ENCODE results near the gene ZNF474.
A peak's percentile ranks its signal among the peaks of the same experiment; 100 is the strongest.

ZNF474 gene

GRCh38 chr5:122183098-122183787 lies 53.9 kb downstream of the ZNF474 start:
- peak; percentile 23 to 50 for DNase-seq

DNA sequence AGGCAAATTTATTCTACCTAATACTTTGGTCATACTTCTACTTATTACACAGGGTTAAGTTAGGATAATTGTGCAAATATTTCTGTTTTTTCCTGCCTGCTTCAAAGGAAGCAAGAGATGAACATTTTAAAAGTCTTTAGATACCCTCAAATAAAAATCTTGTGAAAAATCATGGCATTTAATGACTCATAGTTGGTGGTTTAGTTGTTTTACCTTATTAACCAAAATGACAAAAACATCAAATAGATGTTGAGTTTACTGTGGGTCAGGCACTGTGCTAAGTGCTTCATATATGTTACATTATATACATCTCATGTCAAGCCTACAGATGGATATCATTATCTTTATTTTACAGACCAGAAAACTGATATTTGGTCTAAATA lies 54.4 kb downstream of the ZNF474 start:
- no peak for DNase-seq

GRCh38 chr5:122184676-122185255 lies 55.4 kb downstream of the ZNF474 start:
- DNase-seq: no peak

GRCh38 chr5:122187426-122187825 lies 58.1 kb downstream of the ZNF474 start:
- no peak for DNase-seq

GRCh38 chr5:122190156-122190555 lies 60.8 kb downstream of the ZNF474 start:
- no peak for DNase-seq

- peak; percentile 51 to 88 for DNase-seq
These were observed 63.5 kb downstream of the ZNF474 start for GRCh38 chr5:122192497-122193496.

DNA sequence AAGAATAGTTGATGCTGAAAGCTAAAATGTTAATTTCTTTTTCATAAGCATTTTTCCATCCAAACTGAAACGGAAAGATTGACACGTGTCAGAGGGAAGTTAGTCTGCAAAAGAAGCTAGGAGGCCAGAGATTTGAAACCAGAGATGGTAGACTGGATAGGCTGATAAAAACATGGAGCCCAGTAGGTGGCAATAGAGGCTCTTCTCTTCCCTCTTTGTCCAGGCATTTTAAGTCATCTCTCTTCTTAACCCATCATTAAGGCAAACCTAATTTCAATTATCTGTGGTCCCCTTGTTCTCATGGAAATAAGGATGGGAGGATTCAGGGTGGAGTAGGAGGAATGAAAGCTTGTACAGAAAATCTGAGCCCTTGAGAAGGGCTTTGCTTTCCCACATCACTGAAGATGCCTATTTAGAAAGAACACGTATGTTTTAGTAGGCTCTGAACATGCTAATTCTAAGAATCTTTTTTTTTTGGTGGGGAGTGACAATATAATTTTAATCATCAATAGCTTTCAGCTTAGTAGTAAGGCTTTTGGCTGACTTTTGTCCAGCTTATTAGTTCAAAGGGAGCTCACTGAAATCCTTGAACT lies 66.6 kb downstream of the ZNF474 start:
- DNase-seq: peak; percentile 52 to 77

DNA sequence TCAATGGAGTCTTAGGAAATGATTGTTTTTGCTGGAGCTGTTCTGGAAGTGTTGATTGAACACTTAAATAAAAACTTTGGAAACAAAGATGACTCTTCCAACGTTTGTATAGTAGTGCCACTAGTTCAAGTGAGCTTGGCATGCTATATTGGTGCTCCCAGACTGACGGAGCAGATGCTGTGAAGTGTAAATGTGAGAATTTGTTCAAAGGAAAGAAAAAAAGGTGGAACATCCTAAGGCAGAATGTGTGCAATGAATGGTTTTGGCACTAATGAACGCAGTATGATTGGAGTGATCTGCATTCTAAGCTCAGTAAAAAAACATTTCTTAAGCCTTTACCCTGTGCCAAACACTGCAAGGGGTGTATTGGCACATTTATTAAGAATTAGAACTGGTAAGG lies 69.8 kb downstream of the ZNF474 start:
- DNase-seq: peak; percentile 41 to 62

GRCh38 chr5:122200450-122200849 lies 71.1 kb downstream of the ZNF474 start:
- DNase-seq: no peak

DNA sequence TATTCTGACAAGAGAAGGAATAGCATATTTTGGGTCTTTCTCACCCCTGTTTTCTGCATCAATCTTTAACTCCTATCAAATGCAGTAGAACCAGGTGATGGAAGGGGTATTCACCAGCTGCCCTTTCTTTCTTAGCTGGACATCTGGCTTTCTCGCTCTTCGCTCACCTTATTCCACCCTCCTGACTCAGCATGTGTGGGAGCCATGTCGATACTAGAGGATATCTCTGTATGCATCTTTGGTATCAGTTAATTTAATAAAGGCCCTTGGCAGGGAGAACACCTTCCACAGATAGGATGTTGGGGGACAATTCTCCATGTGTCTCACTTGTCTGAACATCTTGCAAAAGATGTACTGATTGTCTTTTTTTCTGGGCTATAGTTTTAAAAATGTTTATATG lies 71.5 kb downstream of the ZNF474 start:
- DNase-seq: no peak

DNA sequence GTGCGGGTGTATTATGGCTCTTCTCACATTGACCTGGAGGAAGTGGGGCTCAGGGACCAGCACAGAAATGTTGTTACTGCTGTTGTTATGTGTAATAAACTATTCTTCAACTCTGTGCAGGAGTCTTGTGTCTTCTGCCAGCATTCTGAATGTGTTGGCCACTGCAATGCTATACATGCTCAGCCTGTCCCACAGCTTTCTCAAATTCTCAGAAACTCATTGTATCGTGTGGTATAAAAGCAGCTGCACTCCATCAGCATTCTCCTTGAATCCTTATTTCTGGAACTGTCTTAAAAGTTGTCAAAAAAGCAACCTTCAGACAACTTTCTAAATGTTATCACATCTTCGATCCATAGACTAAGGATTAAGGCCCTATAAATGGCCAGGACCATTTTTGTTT lies 72.0 kb downstream of the ZNF474 start:
- DNase-seq: no peak

DNA sequence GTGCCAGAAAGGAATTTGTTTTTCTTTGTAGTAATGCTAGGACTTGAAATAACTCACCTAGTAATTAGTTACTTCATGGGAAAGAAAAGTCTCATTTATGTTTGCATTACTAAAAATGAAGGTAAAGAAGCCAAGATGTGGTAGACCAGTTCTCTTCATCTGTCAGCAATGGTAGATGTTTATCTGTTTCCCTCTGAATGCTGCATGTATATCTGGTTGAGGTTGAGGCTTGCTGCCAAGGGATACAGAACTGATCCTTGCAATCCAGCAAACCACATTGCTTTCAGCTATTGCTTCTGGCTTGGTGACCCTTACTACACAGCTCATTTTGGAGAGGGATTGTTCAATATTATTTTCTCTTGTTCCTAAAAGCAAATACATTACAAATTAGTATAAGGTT lies 73.6 kb downstream of the ZNF474 start:
- DNase-seq: peak in 1 of 2 experiments; percentile 4
